ENCODE results near the gene KAZN. TPM values are rescaled to one million over a fixed set of nuclear protein-coding genes. Genes with fewer than 3 reads are reported as not detected.

Gene KAZN
- total and polyA plus RNA-seq, 12 donors: 1.1 to 6.5 (median 1.9) TPM

- H3K9me3 ChIP-seq: no peaks in the 10 kb centered on the region
- no peaks in the 10 kb centered on the region for H3K4me1 ChIP-seq
- no peak for ATAC-seq
- no peak overlapping the region for H3K27ac ChIP-seq
- H3K27me3 ChIP-seq: peaks cover 0 to 8% (median 0%) of the 10 kb centered on the region in 7 donors
- no peaks in the 10 kb centered on the region for H3K36me3 ChIP-seq
- no peak overlapping the region for H3K4me3 ChIP-seq
- no peak for TF ChIP-seq CTCF (IDR thresholded peaks at IDR 0.05)
- WGBS, 2 donors: 88 to 92% methylated on average over 8 of the region's 8 CpGs
- no peak for DNase-seq
- intact Hi-C loops (cut with DNase I): no loop called here
Observed at GRCh38 chr1:15118579-15118978, 520.1 kb downstream of the KAZN start.

GRCh38 chr1:15120251-15120945 is 521.9 kb downstream of the KAZN start:
- TF ChIP-seq CTCF (IDR thresholded peaks at IDR 0.05): no peak
- 72 to 85% methylated on average over 13 of the region's 13 CpGs for WGBS, 2 donors
- Histone ChIP-seq H3K36me3 (no peaks in the 10 kb centered on the region), H3K4me3 (no peak overlapping the region), H3K9me3 (no peaks in the 10 kb centered on the region), H3K4me1 (no peaks in the 10 kb centered on the region), H3K27ac (no peak overlapping the region), H3K27me3 (peaks cover 0 to 8% (median 0%) of the 10 kb centered on the region in 7 donors)
- DNase-seq (no peak), ATAC-seq (no peak)
- intact Hi-C loops (cut with DNase I): loop anchor here in 4 of 10 donors (10.0 kb wide), 1 partner anchor 314 kb away; the partner anchor contains the start of gene CTRC (in 4 of the 4)

GRCh38 chr1:15122331-15122730 is 523.8 kb downstream of the KAZN start:
- ATAC-seq (no peak), DNase-seq (no peak)
- no peak for TF ChIP-seq CTCF (IDR thresholded peaks at IDR 0.05)
- intact Hi-C loops (cut with DNase I): loop anchor here in 4 of 10 donors (10.0 kb wide), 1 partner anchor 312 kb away; the partner anchor contains the start of gene CTRC (in 4 of the 4)
- no peaks in the 10 kb centered on the region for H3K36me3 ChIP-seq
- H3K4me3 ChIP-seq: no peak overlapping the region
- H3K27me3 ChIP-seq: peaks cover 0 to 8% (median 0%) of the 10 kb centered on the region in 7 donors
- 80 to 85% methylated on average over 7 of the region's 7 CpGs for WGBS, 2 donors
- H3K27ac ChIP-seq: no peak overlapping the region
- no peaks in the 10 kb centered on the region for H3K4me1 ChIP-seq
- no peaks in the 10 kb centered on the region for H3K9me3 ChIP-seq

GRCh38 chr1:15123270-15123669 is 524.8 kb downstream of the KAZN start:
- 74 to 78% methylated on average over 5 of the region's 5 CpGs for WGBS, 2 donors
- ATAC-seq (no peak), DNase-seq (no peak)
- Histone ChIP-seq H3K9me3 (no peaks in the 10 kb centered on the region), H3K27ac (no peak overlapping the region), H3K36me3 (no peaks in the 10 kb centered on the region), H3K4me1 (no peaks in the 10 kb centered on the region), H3K27me3 (peaks cover 0 to 8% (median 0%) of the 10 kb centered on the region in 7 donors), H3K4me3 (no peak overlapping the region)
- intact Hi-C loops (cut with DNase I): loop anchor here in 4 of 10 donors (10.0 kb wide), 1 partner anchor 312 kb away; the partner anchor contains the start of gene CTRC (in 4 of the 4)
- TF ChIP-seq CTCF (IDR thresholded peaks at IDR 0.05): no peak
